Duodenal mucosa (tissue), 2 donors: ENCODE data around the gene EDEM1.

Experiments
- H3K27ac ChIP-seq: one replicate; pipeline ENCODE4 v1.7.0; 2013; ENCODE audit warnings: low read depth, low read length
- H3K27me3 ChIP-seq, 2 donors: one replicate each; pipeline ENCODE4 v1.7.0; 2013; ENCODE audit warnings: low read length in 2 of 2, control low read depth in 1 of 2; ENCODE audit not compliant: insufficient read depth in 2 of 2, control insufficient read depth in 1 of 2
- H3K36me3 ChIP-seq, 2 donors: one replicate each; pipeline ENCODE4 v1.7.0; 2013; ENCODE audit warnings: low read length in 2 of 2, control low read depth in 1 of 2; ENCODE audit not compliant: insufficient read depth in 2 of 2, control insufficient read depth in 1 of 2
- H3K4me1 ChIP-seq, 2 donors: one replicate each; pipeline ENCODE4 v1.7.0; 2013; ENCODE audit warnings: low read length in 2 of 2, control low read depth in 1 of 2; ENCODE audit not compliant: insufficient read depth in 2 of 2, control insufficient read depth in 1 of 2
- H3K4me3 ChIP-seq, 2 donors: one replicate each; pipeline ENCODE4 v1.7.0; 2013; ENCODE audit warnings: low read length in 2 of 2, low read depth in 1 of 2
- H3K9ac ChIP-seq, 2 donors: one replicate each; pipeline ENCODE4 v1.7.0; 2013; ENCODE audit warnings: low read length in 2 of 2, low read depth in 1 of 2
- H3K9me3 ChIP-seq, 2 donors: one replicate each; pipeline ENCODE4 v1.7.0; 2013; ENCODE audit warnings: low read length in 2 of 2, control low read depth in 1 of 2; ENCODE audit not compliant: control insufficient read depth in 1 of 2

Gene EDEM1

DNA sequence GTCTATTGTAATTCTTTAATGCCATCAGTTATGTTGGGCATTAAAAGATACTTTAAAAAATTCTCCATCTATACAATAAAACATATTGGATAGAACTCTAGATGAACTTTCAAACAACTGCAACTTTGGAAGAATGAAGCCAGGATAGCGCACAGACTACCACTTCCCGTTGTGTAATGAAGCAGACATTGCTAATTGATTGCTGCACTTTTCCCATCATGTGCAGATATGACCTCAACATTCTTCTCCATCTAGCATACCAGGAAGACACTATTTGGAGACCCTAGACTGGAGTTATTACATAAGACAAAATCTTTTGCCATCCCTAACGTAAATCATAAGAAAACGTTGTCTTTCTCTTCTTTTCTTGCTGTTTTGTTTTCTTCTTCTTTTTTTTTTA lies 75.0 kb downstream of the EDEM1 start:
- no peaks in the 10 kb centered on the region for H3K4me1 ChIP-seq
- no peaks in the 10 kb centered on the region for H3K36me3 ChIP-seq

DNA sequence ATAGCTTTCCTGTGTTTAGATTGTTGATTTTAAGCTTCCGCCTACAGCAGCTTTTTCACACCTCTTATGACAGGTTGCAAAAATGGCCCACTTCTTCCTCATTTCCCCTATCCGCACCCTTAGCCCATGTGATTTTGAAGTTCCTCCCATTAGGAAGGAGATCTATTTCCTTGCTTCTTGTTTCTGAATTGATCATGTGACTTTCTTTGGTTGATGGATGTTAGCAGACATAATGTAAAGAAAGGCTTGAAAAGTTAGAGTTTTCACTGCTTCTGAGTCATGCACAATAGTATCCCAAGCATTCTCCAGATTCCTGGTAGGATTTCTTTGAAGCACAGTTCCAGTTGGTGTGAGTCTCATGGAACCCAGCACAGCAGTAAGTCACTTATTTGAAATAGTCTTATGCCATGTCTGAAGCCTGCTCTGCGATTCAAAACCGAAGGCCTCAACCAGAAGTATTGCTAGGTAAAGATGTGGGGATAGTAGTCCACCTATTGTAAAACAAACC lies 76.6 kb downstream of the EDEM1 start:
- Histone ChIP-seq H3K27me3 (no peaks in the 10 kb centered on the region), H3K9me3 (no peaks in the 10 kb centered on the region), H3K36me3 (no peaks in the 10 kb centered on the region), H3K27ac (no peak overlapping the region), H3K4me1 (no peaks in the 10 kb centered on the region), H3K9ac (no peak overlapping the region), H3K4me3 (no peak overlapping the region)

More for the DNA sequence above, 75.0 kb downstream of the EDEM1 start:
- no peaks in the 10 kb centered on the region for H3K27me3 ChIP-seq
- H3K9me3 ChIP-seq: no peaks in the 10 kb centered on the region
- H3K27ac ChIP-seq: no peak overlapping the region
- H3K9ac ChIP-seq: no peak overlapping the region
- H3K4me3 ChIP-seq: no peak overlapping the region

DNA sequence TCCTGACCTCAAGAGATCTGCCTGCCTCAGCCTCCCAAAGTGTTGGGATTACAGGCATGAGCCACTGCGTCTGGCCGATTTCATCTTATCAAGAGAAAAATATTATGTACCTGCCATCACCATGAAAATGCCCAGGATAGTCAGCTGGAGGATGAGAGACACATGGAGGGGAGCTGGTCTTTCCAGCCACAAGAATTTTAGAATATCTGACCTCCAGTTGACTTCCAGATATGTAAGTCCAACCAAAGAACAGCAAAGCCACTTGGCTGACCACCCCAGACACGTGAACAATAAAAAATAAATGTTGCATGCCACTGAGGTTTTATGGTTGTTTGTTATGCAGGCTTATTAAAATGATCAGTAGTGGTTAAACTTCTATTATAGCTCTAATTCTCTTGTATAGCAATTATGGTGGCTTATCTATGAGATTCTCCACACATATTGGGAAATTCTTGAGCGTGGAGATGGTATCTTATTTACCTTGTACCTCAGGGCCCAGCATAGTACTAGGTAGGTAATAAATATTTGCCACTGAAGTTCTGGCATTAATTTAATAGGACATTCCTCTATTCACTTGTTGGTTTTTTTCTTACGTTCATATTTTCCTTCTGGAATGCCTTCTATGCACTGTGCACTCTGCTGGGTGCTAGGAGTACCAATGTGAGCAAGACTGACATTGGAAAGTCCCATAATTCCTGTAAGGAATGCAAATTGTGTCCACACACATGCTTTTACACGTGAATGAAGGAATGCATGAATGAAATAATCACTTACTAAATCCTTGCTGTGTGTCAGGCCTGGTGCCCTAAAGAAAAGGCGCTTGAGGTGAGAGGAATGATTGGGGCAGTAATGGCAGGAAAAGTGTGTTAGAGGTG lies 77.6 kb downstream of the EDEM1 start:
- H3K27me3 ChIP-seq: no peaks in the 10 kb centered on the region
- no peaks in the 10 kb centered on the region for H3K4me1 ChIP-seq
- H3K9me3 ChIP-seq: no peaks in the 10 kb centered on the region
- H3K36me3 ChIP-seq: no peaks in the 10 kb centered on the region
- no peak overlapping the region for H3K27ac ChIP-seq
- no peak overlapping the region for H3K9ac ChIP-seq
- no peak overlapping the region for H3K4me3 ChIP-seq

DNA sequence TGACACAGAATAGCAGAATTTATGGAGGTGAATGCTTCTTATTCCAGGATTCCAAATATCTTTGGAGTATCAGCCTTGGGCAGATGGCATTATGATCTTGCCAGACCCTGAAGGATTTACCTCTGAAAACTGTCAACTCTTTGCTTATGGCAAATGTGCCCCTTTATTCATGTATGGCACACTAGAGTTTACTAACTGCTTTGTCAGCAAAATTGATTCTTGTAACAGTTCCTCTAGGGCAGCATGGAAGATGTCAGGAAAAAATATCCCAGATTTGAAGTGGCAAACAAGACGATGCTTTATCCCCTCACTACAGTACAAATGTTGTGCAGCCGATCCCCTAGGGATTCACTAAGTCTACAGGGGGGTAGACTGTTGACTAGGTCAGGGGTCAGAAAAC lies 79.7 kb downstream of the EDEM1 start:
- Histone ChIP-seq H3K4me3 (no peak overlapping the region), H3K27ac (no peak overlapping the region), H3K36me3 (no peaks in the 10 kb centered on the region), H3K4me1 (no peaks in the 10 kb centered on the region), H3K9ac (no peak overlapping the region), H3K27me3 (no peaks in the 10 kb centered on the region), H3K9me3 (no peaks in the 10 kb centered on the region)

DNA sequence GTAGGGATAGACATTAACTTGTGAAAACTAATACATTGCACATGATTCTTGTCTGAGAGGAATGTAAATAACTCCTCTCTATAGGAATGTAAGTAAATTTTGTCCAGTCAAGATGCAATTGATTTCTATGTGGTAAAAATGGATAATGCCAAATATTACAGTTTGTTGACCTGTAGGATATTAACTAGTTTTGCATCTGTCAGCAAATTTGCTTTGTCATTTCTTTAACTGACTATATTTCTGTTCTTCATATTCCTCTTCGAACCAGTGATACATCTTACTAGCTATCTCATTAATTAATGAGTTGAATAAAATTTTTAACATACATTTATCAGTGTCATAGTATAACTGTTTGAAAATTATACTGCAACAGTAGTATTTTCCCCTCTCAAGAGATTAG lies 80.4 kb downstream of the EDEM1 start:
- Histone ChIP-seq H3K27ac (no peak overlapping the region), H3K27me3 (no peaks in the 10 kb centered on the region), H3K9me3 (no peaks in the 10 kb centered on the region), H3K9ac (no peak overlapping the region), H3K4me1 (no peaks in the 10 kb centered on the region), H3K36me3 (no peaks in the 10 kb centered on the region), H3K4me3 (no peak overlapping the region)
